GM21360 (cell line): ENCODE results near the gene UBE2J2.

Experiments used
- ATAC-seq: cut with Tn5 transposase; IDR thresholded peaks from one replicate; pipeline ENCODE4 v1.9.1; 2021; ENCODE audit warnings: mild to moderate bottlenecking, moderate library complexity; ENCODE audit not compliant: unreplicated experiment

Gene UBE2J2

GRCh38 chr1:1309251-1310108 is 35.8 kb upstream of the UBE2J2 start:
- ATAC-seq, result no peak

- peak; percentile 0 for ATAC-seq
Observed at GRCh38 chr1:1308756-1309250, 35.1 kb upstream of the UBE2J2 start.

- ATAC-seq, result peak; percentile 46
Observed at GRCh38 chr1:1307923-1308755, 34.5 kb upstream of the UBE2J2 start, which contains the start of the genes ACAP3 and PUSL1. ACAP3 (minus strand) TSS chr1:1307930; CDS start chr1:1307815, 115 bp downstream. PUSL1 (plus strand) TSS chr1:1308597; CDS start chr1:1308644, 47 bp downstream.

GRCh38 chr1:1307261-1307922 is 33.7 kb upstream of the UBE2J2 start:
- ATAC-seq, result peak; percentile 6

GRCh38 chr1:1306661-1307260 is 33.1 kb upstream of the UBE2J2 start:
- ATAC-seq, result no peak

- no peak for ATAC-seq
Observed at GRCh38 chr1:1306070-1306660, 32.5 kb upstream of the UBE2J2 start.

- no peak for ATAC-seq
Observed at GRCh38 chr1:1305300-1306069, 31.8 kb upstream of the UBE2J2 start.

GRCh38 chr1:1304331-1305299 is 31.0 kb upstream of the UBE2J2 start:
- ATAC-seq, result no peak

GRCh38 chr1:1303736-1304135 is 30.1 kb upstream of the UBE2J2 start:
- no peak for ATAC-seq

GRCh38 chr1:1302951-1303509 is 29.4 kb upstream of the UBE2J2 start:
- ATAC-seq, result no peak

- ATAC-seq, result no peak
Observed at GRCh38 chr1:1302006-1302430, 28.4 kb upstream of the UBE2J2 start.

- no peak for ATAC-seq
Observed at GRCh38 chr1:1300352-1300739, 26.7 kb upstream of the UBE2J2 start.

- no peak for ATAC-seq
Observed at GRCh38 chr1:1299686-1300351, 26.2 kb upstream of the UBE2J2 start.

GRCh38 chr1:1298861-1299685 is 25.4 kb upstream of the UBE2J2 start:
- no peak for ATAC-seq

- no peak for ATAC-seq
Observed at GRCh38 chr1:1297802-1298424, 24.3 kb upstream of the UBE2J2 start.
